HG03521 (cell line): ENCODE measurements around the gene STS.
A peak's percentile ranks its signal among the peaks of the same experiment; 100 is the strongest.

Experiments used
- ATAC-seq: cut with Tn5 transposase; IDR thresholded peaks from one replicate; pipeline ENCODE4 v1.9.1; 2021; ENCODE audit warnings: mild to moderate bottlenecking, moderate library complexity; ENCODE audit not compliant: unreplicated experiment

The STS gene

GRCh38 chrX:7134981-7135380 is 12.5 kb upstream of the STS start:
- ATAC-seq: no peak

- ATAC-seq: no peak
Observed at GRCh38 chrX:7139202-7140081, 8.1 kb upstream of the STS start.

GRCh38 chrX:7143076-7143475 is 4.4 kb upstream of the STS start:
- ATAC-seq: no peak

GRCh38 chrX:7143941-7144525 is 3.5 kb upstream of the STS start:
- no peak for ATAC-seq

GRCh38 chrX:7145454-7145853 is 2.1 kb upstream of the STS start:
- ATAC-seq: no peak

GRCh38 chrX:7146020-7146702 is 1.4 kb upstream of the STS start:
- no peak for ATAC-seq

GRCh38 chrX:7146703-7147412 is 654 bp upstream of the STS start:
- ATAC-seq: peak; percentile 6

- ATAC-seq: peak; percentile 71
Observed at GRCh38 chrX:7147978-7148854, 704 bp downstream of the STS start, which contains the start of gene PUDP. TSS of gene PUDP (minus strand) at chrX:7148153. CDS start at chrX:7148113, 40 bp downstream.

GRCh38 chrX:7149411-7149810 is 1.9 kb downstream of the STS start:
- ATAC-seq: peak; percentile 20

- ATAC-seq: no peak
Observed at GRCh38 chrX:7153231-7153630, 5.7 kb downstream of the STS start.

- ATAC-seq: no peak
Observed at GRCh38 chrX:7154041-7154597, 6.6 kb downstream of the STS start.

GRCh38 chrX:7155163-7155562 is 7.7 kb downstream of the STS start:
- no peak for ATAC-seq

GRCh38 chrX:7156879-7157278 is 9.4 kb downstream of the STS start:
- ATAC-seq: no peak

- no peak for ATAC-seq
Observed at GRCh38 chrX:7158468-7158990, 11.0 kb downstream of the STS start.

- ATAC-seq: no peak
Observed at GRCh38 chrX:7159149-7159861, 11.8 kb downstream of the STS start.

GRCh38 chrX:7163146-7163677 is 15.7 kb downstream of the STS start:
- no peak for ATAC-seq

- no peak for ATAC-seq
Observed at GRCh38 chrX:7164174-7164573, 16.7 kb downstream of the STS start.

GRCh38 chrX:7168371-7168770 is 20.9 kb downstream of the STS start:
- ATAC-seq: no peak

GRCh38 chrX:7169627-7170026 is 22.1 kb downstream of the STS start:
- no peak for ATAC-seq
